Measurements from ENCODE around the gene TTC8. TPM values are rescaled to one million over a fixed set of nuclear protein-coding genes. Genes with fewer than 3 reads are reported as not detected.

Gene TTC8
- total RNA-seq, 1 donor from 2014 or later: 12.0 TPM

- H3K27ac ChIP-seq (ENCODE audit: low read depth, low read length): no peak overlapping the region
- H3K4me3 ChIP-seq (ENCODE audit: low read length in 3 of 3): no peak overlapping the region
- H3K27me3 ChIP-seq (ENCODE audit: control insufficient read depth in 3 of 3, insufficient read depth in 3 of 3, low read length in 3 of 3): peaks cover 0 to 4% (median 3%) of the 10 kb centered on the region in 3 donors
- H3K9ac ChIP-seq (ENCODE audit: low read depth in 1 of 3, low read length in 3 of 3): no peak overlapping the region
- no peaks in the 10 kb centered on the region for H3K4me1 ChIP-seq (ENCODE audit: control insufficient read depth in 3 of 3, insufficient read depth in 3 of 3, low read length in 3 of 3)
- no peaks in the 10 kb centered on the region for H3K36me3 ChIP-seq (ENCODE audit: control insufficient read depth in 3 of 3, insufficient read depth in 3 of 3, low read length in 3 of 3)
- H3K9me3 ChIP-seq (ENCODE audit: control insufficient read depth in 3 of 3, low read length in 3 of 3): peaks cover 2 to 8% (median 2%) of the 10 kb centered on the region in 3 donors
Observed at GRCh38 chr14:88910386-88910785, 85.9 kb downstream of the TTC8 start.

GRCh38 chr14:88911809-88912208, 87.4 kb downstream of the TTC8 start:
- Histone ChIP-seq H3K9me3 (ENCODE audit: control insufficient read depth in 3 of 3, low read length in 3 of 3) (peaks cover 2 to 8% (median 2%) of the 10 kb centered on the region in 3 donors), H3K27ac (ENCODE audit: low read depth, low read length) (no peak overlapping the region), H3K9ac (ENCODE audit: low read depth in 1 of 3, low read length in 3 of 3) (no peak overlapping the region), H3K4me1 (ENCODE audit: control insufficient read depth in 3 of 3, insufficient read depth in 3 of 3, low read length in 3 of 3) (no peaks in the 10 kb centered on the region), H3K4me3 (ENCODE audit: low read length in 3 of 3) (no peak overlapping the region), H3K36me3 (ENCODE audit: control insufficient read depth in 3 of 3, insufficient read depth in 3 of 3, low read length in 3 of 3) (no peaks in the 10 kb centered on the region), H3K27me3 (ENCODE audit: control insufficient read depth in 3 of 3, insufficient read depth in 3 of 3, low read length in 3 of 3) (peaks cover 0 to 4% (median 3%) of the 10 kb centered on the region in 3 donors)

GRCh38 chr14:88914956-88915355, 90.5 kb downstream of the TTC8 start:
- H3K9ac ChIP-seq (ENCODE audit: low read depth in 1 of 3, low read length in 3 of 3): no peak overlapping the region
- no peak overlapping the region for H3K27ac ChIP-seq (ENCODE audit: low read depth, low read length)
- H3K36me3 ChIP-seq (ENCODE audit: control insufficient read depth in 3 of 3, insufficient read depth in 3 of 3, low read length in 3 of 3): no peaks in the 10 kb centered on the region
- H3K27me3 ChIP-seq (ENCODE audit: control insufficient read depth in 3 of 3, insufficient read depth in 3 of 3, low read length in 3 of 3): peaks cover 0 to 4% (median 1%) of the 10 kb centered on the region in 3 donors
- no peak overlapping the region for H3K4me3 ChIP-seq (ENCODE audit: low read length in 3 of 3)
- peaks cover 2 to 8% (median 2%) of the 10 kb centered on the region in 3 donors for H3K9me3 ChIP-seq (ENCODE audit: control insufficient read depth in 3 of 3, low read length in 3 of 3)
- no peaks in the 10 kb centered on the region for H3K4me1 ChIP-seq (ENCODE audit: control insufficient read depth in 3 of 3, insufficient read depth in 3 of 3, low read length in 3 of 3)

- no peaks in the 10 kb centered on the region for H3K4me1 ChIP-seq (ENCODE audit: control insufficient read depth in 3 of 3, insufficient read depth in 3 of 3, low read length in 3 of 3)
- H3K9ac ChIP-seq (ENCODE audit: low read depth in 1 of 3, low read length in 3 of 3): no peak overlapping the region
- H3K27ac ChIP-seq (ENCODE audit: low read depth, low read length): no peak overlapping the region
- H3K27me3 ChIP-seq (ENCODE audit: control insufficient read depth in 3 of 3, insufficient read depth in 3 of 3, low read length in 3 of 3): no peaks in the 10 kb centered on the region
- no peak overlapping the region for H3K4me3 ChIP-seq (ENCODE audit: low read length in 3 of 3)
- H3K9me3 ChIP-seq (ENCODE audit: control insufficient read depth in 3 of 3, low read length in 3 of 3): no peaks in the 10 kb centered on the region
- no peaks in the 10 kb centered on the region for H3K36me3 ChIP-seq (ENCODE audit: control insufficient read depth in 3 of 3, insufficient read depth in 3 of 3, low read length in 3 of 3)
Observed at GRCh38 chr14:88919502-88919901, 95.1 kb downstream of the TTC8 start.

Small RNA genes lying within 50 kb of the gene (small RNA-seq; reads per million reads assigned to genes)
- not detected for gene RF00019
- not detected for gene RNU4-92P

Other genes with a start within 250 kb of the TTC8 start
- 1.0 TPM for gene EML5, start 31.7 kb upstream of the TTC8 start, total RNA-seq